ENCODE results near the gene HSD17B12.

The HSD17B12 gene

GRCh38 chr11:43737201-43737590 is 56.7 kb downstream of the HSD17B12 start:
- TF ChIP-seq, protein P1, sequence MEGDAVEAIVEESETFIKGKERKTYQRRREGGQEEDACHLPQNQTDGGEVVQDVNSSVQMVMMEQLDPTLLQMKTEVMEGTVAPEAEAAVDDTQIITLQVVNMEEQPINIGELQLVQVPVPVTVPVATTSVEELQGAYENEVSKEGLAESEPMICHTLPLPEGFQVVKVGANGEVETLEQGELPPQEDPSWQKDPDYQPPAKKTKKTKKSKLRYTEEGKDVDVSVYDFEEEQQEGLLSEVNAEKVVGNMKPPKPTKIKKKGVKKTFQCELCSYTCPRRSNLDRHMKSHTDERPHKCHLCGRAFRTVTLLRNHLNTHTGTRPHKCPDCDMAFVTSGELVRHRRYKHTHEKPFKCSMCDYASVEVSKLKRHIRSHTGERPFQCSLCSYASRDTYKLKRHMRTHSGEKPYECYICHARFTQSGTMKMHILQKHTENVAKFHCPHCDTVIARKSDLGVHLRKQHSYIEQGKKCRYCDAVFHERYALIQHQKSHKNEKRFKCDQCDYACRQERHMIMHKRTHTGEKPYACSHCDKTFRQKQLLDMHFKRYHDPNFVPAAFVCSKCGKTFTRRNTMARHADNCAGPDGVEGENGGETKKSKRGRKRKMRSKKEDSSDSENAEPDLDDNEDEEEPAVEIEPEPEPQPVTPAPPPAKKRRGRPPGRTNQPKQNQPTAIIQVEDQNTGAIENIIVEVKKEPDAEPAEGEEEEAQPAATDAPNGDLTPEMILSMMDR (IDR thresholded peaks at IDR 0.05), result no peak
- Histone ChIP-seq H3K27ac (peak overlapping the region; percentile 52 to 56), H3K4me3 (no peak overlapping the region)
- no peak for DNase-seq (ENCODE audit: low spot score)

- H3K27ac ChIP-seq, result peak overlapping the region in 1 of 2 donors; percentile 57
- DNase-seq (ENCODE audit: low spot score), result no peak
- H3K4me3 ChIP-seq, result peak overlapping the region; percentile 15
- TF ChIP-seq, protein P1 (IDR thresholded peaks at IDR 0.05), result no peak
Measured at GRCh38 chr11:43738600-43739409, 58.3 kb downstream of the HSD17B12 start.

DNA sequence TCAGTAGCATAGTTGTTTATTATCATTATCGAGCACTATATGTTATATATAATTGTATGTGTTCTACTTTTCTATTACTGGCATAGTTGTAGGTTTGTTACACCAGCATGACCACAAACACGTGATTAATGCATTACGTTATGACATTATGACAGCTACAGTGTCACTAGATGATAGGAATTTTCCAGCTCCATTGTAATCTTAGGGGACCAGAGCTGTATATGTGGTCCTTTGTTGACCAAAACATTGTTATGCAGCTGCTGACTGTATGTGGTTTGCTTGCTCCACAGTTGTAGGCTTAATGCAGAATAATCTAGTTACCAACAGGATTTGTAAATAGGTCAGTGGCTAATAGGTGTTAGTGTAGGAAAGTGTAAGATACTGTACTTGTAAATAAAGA is 66.1 kb downstream of the HSD17B12 start:
- H3K4me3 ChIP-seq, result no peak overlapping the region
- TF ChIP-seq, protein P1 (IDR thresholded peaks at IDR 0.05), result no peak
- DNase-seq (ENCODE audit: low spot score), result no peak
- no peak overlapping the region for H3K27ac ChIP-seq

GRCh38 chr11:43747130-43747802 is 66.7 kb downstream of the HSD17B12 start:
- TF ChIP-seq, protein P1 (IDR thresholded peaks at IDR 0.05), result no peak
- H3K27ac ChIP-seq, result no peak overlapping the region

DNA sequence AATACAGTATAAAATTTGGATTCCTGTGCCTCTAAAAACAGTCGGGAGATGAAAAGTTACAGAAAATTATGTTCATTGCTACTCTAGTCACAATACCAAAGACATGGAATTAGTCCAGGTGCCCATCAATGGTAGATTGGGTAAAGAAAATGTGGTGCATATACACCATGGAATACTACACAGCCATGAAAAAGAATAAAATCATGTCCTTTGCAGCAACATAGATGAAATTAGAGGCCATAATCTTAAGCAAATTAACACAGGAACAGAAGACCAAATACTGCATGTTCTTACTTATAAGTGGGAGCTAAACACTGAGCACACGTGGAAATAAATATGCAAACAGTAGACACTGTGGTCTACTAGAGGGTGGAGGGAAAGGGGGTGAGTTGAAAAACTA is 67.6 kb downstream of the HSD17B12 start:
- TF ChIP-seq, protein P1 (IDR thresholded peaks at IDR 0.05), result no peak
- Histone ChIP-seq H3K27ac (no peak overlapping the region), H3K4me3 (no peak overlapping the region)
- no peak for DNase-seq (ENCODE audit: low spot score)

More at GRCh38 chr11:43747130-43747802, 66.7 kb downstream of the HSD17B12 start:
- DNase-seq (ENCODE audit: low spot score), result no peak
- H3K4me3 ChIP-seq, result no peak overlapping the region

DNA sequence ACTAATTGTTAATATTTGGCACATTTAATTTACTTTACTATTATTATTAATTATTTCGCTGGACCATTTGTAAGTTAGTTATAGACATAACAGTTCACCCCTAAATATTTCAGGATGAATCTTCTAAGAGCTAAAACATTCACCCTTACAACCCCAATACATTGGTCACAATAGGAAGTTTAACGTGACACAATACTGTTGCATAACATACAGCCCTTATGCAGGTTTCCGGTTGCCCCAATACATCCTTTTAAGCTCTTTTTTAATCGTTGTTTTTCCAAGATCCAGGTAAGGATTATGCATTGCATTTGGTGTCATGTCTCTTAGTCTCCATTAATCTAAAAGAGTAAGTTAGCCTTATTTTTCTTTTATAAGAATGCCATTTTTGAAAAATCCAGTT is 71.2 kb downstream of the HSD17B12 start:
- no peak overlapping the region for H3K4me3 ChIP-seq
- no peak overlapping the region for H3K27ac ChIP-seq
- TF ChIP-seq, protein P1 (IDR thresholded peaks at IDR 0.05), result no peak
- DNase-seq (ENCODE audit: low spot score), result no peak

All from coronary artery (tissue), 2 donors.